Placental pericyte (primary cell): ENCODE data around the gene REM1. TPM values are rescaled to one million over a fixed set of nuclear protein-coding genes. Genes with fewer than 3 reads are reported as not detected.

Experiments used
- total RNA-seq: library from RNA; depleted of rRNA; stranded (reverse); fragments of >200 nt; gene quantifications from 2 replicates; pipeline ENCODE4 v1.2.3, GENCODE V29; 2012

The REM1 gene
- not detected in 2 replicates for total RNA-seq

GRCh38 chr20:31474758-31475427 is at the start of gene REM1, which contains the start of gene DEFB124:
REM1 (plus strand) TSS chr20:31475288; CDS start chr20:31476446, 1,158 bp downstream.
DEFB124 (minus strand) TSS chr20:31475127; CDS start chr20:31473013, 2,114 bp downstream.

DNA sequence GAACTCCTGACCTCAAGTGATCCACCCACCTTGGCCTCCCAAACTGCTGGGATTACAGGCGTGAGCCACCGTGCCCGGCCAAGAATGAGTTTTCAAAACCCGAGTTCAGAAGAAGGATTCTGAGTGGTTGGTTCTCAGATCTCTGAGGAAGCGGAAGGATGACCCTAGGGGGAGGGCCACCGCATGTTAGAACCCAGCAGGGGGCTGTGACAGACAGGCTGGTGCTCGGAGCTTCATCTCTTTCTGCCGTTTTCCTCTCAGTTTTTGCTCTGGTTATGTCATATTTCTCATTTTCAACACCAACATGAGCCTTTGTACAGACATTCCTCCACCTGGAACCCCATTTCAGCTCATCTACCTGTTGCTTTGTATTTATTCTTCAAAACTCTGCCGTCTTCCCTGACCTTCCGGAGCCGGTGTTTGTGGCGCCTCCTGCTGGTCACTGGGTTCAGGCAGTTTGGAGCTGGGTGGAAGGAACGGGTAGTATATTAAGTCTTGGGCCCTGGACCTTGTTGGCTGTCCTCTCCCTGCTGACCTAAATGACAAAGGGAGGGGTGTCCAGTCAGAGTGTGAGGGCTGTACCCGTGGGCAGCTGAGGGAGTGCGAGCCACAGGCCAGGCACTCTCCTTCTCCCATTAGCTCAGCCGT is 35.0 kb upstream of the REM1 start, which contains the start of gene DEFB123:
Gene DEFB123 (plus strand): TSS at position 621 of the 648 bp plus-strand sequence. CDS start 67 bp downstream, outside the sequence.

DNA sequence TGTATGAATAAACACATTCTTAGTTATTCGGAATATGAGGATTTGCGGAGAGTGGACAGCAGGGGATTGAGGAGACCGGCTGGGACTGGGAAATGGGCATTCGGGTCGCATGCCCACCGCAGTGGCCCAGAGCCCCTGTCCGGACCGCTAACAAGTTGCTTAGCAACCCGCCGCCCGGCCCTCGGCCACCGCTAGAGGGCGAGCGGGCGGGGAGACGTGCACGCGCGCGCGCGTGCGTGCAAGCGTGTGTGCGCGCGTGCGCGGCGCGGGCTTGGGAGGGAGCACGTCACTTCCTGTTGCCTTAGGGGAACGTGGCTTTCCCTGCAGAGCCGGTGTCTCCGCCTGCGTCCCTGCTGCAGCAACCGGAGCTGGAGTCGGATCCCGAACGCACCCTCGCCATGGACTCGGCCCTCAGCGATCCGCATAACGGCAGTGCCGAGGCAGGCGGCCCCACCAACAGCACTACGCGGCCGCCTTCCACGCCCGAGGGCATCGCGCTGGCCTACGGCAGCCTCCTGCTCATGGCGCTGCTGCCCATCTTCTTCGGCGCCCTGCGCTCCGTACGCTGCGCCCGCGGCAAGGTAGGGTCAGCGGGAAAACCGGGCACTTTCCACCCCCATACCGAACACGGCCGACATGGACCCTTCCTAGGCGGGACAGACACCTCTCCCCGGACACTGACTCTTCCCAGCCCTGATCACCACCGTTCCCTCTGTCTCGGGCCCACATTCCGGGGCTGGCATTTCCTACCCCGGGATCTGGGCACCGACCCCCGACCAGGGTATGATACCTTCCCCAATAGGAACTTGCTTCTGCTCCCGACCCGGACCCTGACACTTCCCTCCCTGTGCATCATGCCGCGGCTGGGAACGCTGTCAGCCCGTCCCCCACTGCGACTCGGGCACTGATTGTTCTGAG is 39.3 kb downstream of the REM1 start, which contains the start of gene HM13:
Gene HM13 (plus strand): TSS at position 289 of the 918 bp plus-strand sequence. CDS start 110 bp downstream, at position 399.

Other genes starting within 250 kb of the REM1 start
- not detected in 2 replicates for gene DEFB115, start 217.6 kb upstream of the REM1 start, total RNA-seq
- not detected in 2 replicates for gene DEFB116, start 166.7 kb upstream of the REM1 start, total RNA-seq
- gene DEFB118, start 106.7 kb upstream of the REM1 start, total RNA-seq: not detected in 2 replicates
- gene DEFB119, start 84.7 kb upstream of the REM1 start, total RNA-seq: not detected in 2 replicates
- not detected in 2 replicates for gene DEFB121, start 69.1 kb upstream of the REM1 start, total RNA-seq
- not detected in 2 replicates for gene DEFB123, start 34.7 kb upstream of the REM1 start, total RNA-seq
- gene DEFB124, start 161 bp upstream of the REM1 start, total RNA-seq: not detected in 2 replicates
- 132 and 202 TPM in 2 replicates for gene HM13, start 39.2 kb downstream of the REM1 start, total RNA-seq
- gene ID1, start 130.0 kb downstream of the REM1 start, total RNA-seq: 31.3 and 47.0 TPM in 2 replicates
- gene COX4I2, start 162.6 kb downstream of the REM1 start, total RNA-seq: not detected in 2 replicates
- gene BCL2L1, start 247.6 kb downstream of the REM1 start, total RNA-seq: 111 and 148 TPM in 2 replicates